ENCODE results near the gene TRPM3.

GRCh38 chr9:70603020-70603411 is 518.4 kb downstream of the TRPM3 start:
- no peak for TF ChIP-seq POLR2A (IDR thresholded peaks at IDR 0.05)
- TF ChIP-seq, protein P1, sequence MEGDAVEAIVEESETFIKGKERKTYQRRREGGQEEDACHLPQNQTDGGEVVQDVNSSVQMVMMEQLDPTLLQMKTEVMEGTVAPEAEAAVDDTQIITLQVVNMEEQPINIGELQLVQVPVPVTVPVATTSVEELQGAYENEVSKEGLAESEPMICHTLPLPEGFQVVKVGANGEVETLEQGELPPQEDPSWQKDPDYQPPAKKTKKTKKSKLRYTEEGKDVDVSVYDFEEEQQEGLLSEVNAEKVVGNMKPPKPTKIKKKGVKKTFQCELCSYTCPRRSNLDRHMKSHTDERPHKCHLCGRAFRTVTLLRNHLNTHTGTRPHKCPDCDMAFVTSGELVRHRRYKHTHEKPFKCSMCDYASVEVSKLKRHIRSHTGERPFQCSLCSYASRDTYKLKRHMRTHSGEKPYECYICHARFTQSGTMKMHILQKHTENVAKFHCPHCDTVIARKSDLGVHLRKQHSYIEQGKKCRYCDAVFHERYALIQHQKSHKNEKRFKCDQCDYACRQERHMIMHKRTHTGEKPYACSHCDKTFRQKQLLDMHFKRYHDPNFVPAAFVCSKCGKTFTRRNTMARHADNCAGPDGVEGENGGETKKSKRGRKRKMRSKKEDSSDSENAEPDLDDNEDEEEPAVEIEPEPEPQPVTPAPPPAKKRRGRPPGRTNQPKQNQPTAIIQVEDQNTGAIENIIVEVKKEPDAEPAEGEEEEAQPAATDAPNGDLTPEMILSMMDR (IDR thresholded peaks at IDR 0.05 in 8 of 11, conservative IDR thresholded peaks at IDR 0.05 in 3 of 11), result no peak
- no peak for TF ChIP-seq POLR2AphosphoS5 (IDR thresholded peaks at IDR 0.05)

Data from spleen (tissue), 7 donors.